ENCODE data around the gene SPIN3. TPM values are rescaled to one million over a fixed set of nuclear protein-coding genes. Genes with fewer than 3 reads are reported as not detected.

Gene SPIN3
- total and polyA plus RNA-seq, 10 of the 15 experiments (the other 5 are each of a cell fraction or from before 2014, with no cell fraction given), result 2.1 to 12.3 (median 9.5) TPM

- no peak for TF ChIP-seq E4F1 (IDR thresholded peaks at IDR 0.05; ENCODE audit: borderline replicate concordance, partially characterized antibody)
Measured at GRCh38 chrX:56969559-56969958, 25.8 kb downstream of the SPIN3 start (continued).

DNA sequence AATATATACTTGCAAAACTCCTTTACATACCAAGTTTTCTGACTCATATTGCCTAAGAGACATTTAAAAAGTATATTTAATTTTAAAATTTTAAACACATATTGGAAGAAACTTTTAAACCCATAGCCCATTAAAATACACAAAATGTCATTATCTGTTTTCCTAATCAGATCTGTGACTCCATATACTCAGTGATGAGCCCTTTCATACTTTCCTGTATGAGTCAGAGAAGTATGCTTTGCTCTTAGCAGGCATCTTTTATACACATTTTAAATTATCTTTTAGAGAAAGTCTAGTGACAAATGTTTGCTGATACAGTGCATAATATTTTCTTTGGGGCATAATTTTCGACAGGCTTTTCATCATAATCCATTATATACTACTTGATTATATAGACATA lies 26.4 kb downstream of the SPIN3 start:
- H4K20me1 ChIP-seq (ENCODE audit: control insufficient read depth, insufficient read depth), result no peaks in the 10 kb centered on the region
- H3K36me3 ChIP-seq (ENCODE audit: control insufficient read depth in 2 of 2, insufficient read depth in 2 of 2, low read length in 1 of 2), result no peaks in the 10 kb centered on the region
- H2AFZ ChIP-seq (ENCODE audit: control insufficient read depth, low read depth, low read length), result no peak overlapping the region
- no peaks in the 10 kb centered on the region for H3K4me1 ChIP-seq (ENCODE audit: control insufficient read depth, insufficient read depth, low read length)
- no peaks in the 10 kb centered on the region for H3K9me3 ChIP-seq (replicated peaks; ENCODE audit: control insufficient read depth, insufficient read depth, low read length)
- no peak overlapping the region for H3K27ac ChIP-seq (ENCODE audit: control insufficient read depth, insufficient read depth)
- no peak for ATAC-seq
- ChIA-PET SMC1A (ENCODE audit: uncharacterized antibody, unreplicated experiment) (no interaction called here), RAD21 (ENCODE audit: unreplicated experiment) (no interaction called here), CTCF (no interaction called here), POLR2A (no interaction called here)
- no peaks in the 10 kb centered on the region for H3K79me2 ChIP-seq (ENCODE audit: control insufficient read depth, insufficient read depth, low read length)
- in situ Hi-C loops (cut with MboI) (no loop called here), intact Hi-C loops (cut with micrococcal nuclease; ENCODE audit: unreplicated experiment) (no loop called here)
- 56% methylated on average over 1 of the region's 1 CpG for WGBS (ENCODE audit: insufficient coverage, insufficient replicate concordance, low lambda C conversion rate, missing lambda C conversion rate)
- no peak for DNase-seq (ENCODE audit: low read depth, low spot score)
- H3K4me3 ChIP-seq, result no peak overlapping the region
- no peak overlapping the region for H3K9ac ChIP-seq (ENCODE audit: control insufficient read depth, insufficient read depth, low read length)
- H3K4me2 ChIP-seq (ENCODE audit: control insufficient read depth, insufficient read depth), result no peak overlapping the region
- no peak for FAIRE-seq
- no peaks in the 10 kb centered on the region for H3K27me3 ChIP-seq (replicated peaks in 1 of 2; ENCODE audit: control insufficient read depth in 2 of 2, insufficient read depth in 2 of 2, low read length in 1 of 2)
- no TSS peak for BruUV-seq (replicated peaks)
- TF ChIP-seq EGR1 (IDR thresholded peaks at IDR 0.05; ENCODE audit: borderline replicate concordance in 1 of 2, low read depth in 2 of 2, low read length in 2 of 2) (no peak), E2F8 (IDR thresholded peaks at IDR 0.05; ENCODE audit: low read depth, partially characterized antibody) (no peak), NR2C1 (IDR thresholded peaks at IDR 0.05) (no peak), SMARCA5 (IDR thresholded peaks at IDR 0.05) (no peak), NFYB (IDR thresholded peaks at IDR 0.05; ENCODE audit: insufficient read depth, low read depth, low read length) (no peak), SMAD1 (IDR thresholded peaks at IDR 0.05; ENCODE audit: low read depth, partially characterized antibody) (no peak), CHD1 (IDR thresholded peaks at IDR 0.05; ENCODE audit: low read depth, low read length) (no peak), CBFB (IDR thresholded peaks at IDR 0.05; ENCODE audit: low read depth) (no peak)
- TF ChIP-seq, protein P1, sequence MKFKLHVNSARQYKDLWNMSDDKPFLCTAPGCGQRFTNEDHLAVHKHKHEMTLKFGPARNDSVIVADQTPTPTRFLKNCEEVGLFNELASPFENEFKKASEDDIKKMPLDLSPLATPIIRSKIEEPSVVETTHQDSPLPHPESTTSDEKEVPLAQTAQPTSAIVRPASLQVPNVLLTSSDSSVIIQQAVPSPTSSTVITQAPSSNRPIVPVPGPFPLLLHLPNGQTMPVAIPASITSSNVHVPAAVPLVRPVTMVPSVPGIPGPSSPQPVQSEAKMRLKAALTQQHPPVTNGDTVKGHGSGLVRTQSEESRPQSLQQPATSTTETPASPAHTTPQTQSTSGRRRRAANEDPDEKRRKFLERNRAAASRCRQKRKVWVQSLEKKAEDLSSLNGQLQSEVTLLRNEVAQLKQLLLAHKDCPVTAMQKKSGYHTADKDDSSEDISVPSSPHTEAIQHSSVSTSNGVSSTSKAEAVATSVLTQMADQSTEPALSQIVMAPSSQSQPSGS (IDR thresholded peaks at IDR 0.05; ENCODE audit: low read length), result no peak
- TF ChIP-seq, protein P2, sequence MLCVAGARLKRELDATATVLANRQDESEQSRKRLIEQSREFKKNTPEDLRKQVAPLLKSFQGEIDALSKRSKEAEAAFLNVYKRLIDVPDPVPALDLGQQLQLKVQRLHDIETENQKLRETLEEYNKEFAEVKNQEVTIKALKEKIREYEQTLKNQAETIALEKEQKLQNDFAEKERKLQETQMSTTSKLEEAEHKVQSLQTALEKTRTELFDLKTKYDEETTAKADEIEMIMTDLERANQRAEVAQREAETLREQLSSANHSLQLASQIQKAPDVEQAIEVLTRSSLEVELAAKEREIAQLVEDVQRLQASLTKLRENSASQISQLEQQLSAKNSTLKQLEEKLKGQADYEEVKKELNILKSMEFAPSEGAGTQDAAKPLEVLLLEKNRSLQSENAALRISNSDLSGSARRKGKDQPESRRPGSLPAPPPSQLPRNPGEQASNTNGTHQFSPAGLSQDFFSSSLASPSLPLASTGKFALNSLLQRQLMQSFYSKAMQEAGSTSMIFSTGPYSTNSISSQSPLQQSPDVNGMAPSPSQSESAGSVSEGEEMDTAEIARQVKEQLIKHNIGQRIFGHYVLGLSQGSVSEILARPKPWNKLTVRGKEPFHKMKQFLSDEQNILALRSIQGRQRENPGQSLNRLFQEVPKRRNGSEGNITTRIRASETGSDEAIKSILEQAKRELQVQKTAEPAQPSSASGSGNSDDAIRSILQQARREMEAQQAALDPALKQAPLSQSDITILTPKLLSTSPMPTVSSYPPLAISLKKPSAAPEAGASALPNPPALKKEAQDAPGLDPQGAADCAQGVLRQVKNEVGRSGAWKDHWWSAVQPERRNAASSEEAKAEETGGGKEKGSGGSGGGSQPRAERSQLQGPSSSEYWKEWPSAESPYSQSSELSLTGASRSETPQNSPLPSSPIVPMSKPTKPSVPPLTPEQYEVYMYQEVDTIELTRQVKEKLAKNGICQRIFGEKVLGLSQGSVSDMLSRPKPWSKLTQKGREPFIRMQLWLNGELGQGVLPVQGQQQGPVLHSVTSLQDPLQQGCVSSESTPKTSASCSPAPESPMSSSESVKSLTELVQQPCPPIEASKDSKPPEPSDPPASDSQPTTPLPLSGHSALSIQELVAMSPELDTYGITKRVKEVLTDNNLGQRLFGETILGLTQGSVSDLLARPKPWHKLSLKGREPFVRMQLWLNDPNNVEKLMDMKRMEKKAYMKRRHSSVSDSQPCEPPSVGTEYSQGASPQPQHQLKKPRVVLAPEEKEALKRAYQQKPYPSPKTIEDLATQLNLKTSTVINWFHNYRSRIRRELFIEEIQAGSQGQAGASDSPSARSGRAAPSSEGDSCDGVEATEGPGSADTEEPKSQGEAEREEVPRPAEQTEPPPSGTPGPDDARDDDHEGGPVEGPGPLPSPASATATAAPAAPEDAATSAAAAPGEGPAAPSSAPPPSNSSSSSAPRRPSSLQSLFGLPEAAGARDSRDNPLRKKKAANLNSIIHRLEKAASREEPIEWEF (IDR thresholded peaks at IDR 0.05; ENCODE audit: insufficient replicate concordance, low read depth, low read length), result no peak

Data from GM12878 (cell line).